Thyroid gland (tissue), 4 donors: ENCODE results near the gene CACTIN.

Experiments used
- CTCF ChIP-seq, 6 experiments: fragments of 200-600 bp in 3 of 6; fragments of 450-650 bp in 3 of 6; sonication (generic) in 3 of 6; IDR thresholded peaks; one replicate each; pipeline ENCODE4 v1.5.1; 2016 to 2019; ENCODE audit warnings: antibody characterized with exemption in 6 of 6, mild to moderate bottlenecking in 2 of 6, inconsistent platforms in 1 of 6, moderate library complexity in 1 of 6
- POLR2A ChIP-seq, 2 donors: fragments of 450-650 bp; IDR thresholded peaks; one replicate each; pipeline ENCODE4 v1.6.1; 2017; ENCODE audit warnings: antibody characterized with exemption in 2 of 2, mild to moderate bottlenecking in 2 of 2, moderate library complexity in 1 of 2

- TF ChIP-seq POLR2A (IDR thresholded peaks at IDR 0.05) (no peak), CTCF (IDR thresholded peaks at IDR 0.05) (no peak)
Measured at GRCh38 chr19:3620145-3620816, 6.3 kb downstream of the CACTIN start.
